Measurements from ENCODE around the gene CTNND2. TPM values are rescaled to one million over a fixed set of nuclear protein-coding genes. Genes with fewer than 3 reads are reported as not detected.

The CTNND2 gene
- total and polyA plus RNA-seq, 4 donors, result 0.05 to 0.50 (median 0.27) TPM

DNA sequence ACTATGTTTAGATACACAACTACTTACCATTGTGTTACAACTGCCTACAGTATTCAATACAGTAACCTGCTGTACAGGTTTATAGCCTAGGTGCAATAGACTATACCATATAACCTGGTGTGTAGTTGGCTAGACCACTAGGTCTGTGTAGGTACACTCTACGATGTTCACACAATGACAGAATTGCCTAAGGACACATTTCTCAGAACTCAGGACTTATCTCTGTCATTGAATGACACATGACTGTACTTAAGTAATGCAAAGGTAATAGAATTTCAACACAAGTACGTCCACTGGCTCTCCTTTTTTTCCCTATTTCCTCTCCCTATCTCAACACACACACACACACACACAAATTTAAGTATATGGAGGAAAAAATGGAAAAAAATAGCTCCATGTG lies 385.6 kb downstream of the CTNND2 start (continued):
- TF ChIP-seq ATF3 (IDR thresholded peaks at IDR 0.05) (no peak), EGR1 (IDR thresholded peaks at IDR 0.05; ENCODE audit: low read depth in 2 of 2) (no peak), JUND (IDR thresholded peaks at IDR 0.05) (no peak)
- TF ChIP-seq, protein P1, sequence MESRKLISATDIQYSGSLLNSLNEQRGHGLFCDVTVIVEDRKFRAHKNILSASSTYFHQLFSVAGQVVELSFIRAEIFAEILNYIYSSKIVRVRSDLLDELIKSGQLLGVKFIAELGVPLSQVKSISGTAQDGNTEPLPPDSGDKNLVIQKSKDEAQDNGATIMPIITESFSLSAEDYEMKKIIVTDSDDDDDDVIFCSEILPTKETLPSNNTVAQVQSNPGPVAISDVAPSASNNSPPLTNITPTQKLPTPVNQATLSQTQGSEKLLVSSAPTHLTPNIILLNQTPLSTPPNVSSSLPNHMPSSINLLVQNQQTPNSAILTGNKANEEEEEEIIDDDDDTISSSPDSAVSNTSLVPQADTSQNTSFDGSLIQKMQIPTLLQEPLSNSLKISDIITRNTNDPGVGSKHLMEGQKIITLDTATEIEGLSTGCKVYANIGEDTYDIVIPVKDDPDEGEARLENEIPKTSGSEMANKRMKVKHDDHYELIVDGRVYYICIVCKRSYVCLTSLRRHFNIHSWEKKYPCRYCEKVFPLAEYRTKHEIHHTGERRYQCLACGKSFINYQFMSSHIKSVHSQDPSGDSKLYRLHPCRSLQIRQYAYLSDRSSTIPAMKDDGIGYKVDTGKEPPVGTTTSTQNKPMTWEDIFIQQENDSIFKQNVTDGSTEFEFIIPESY (IDR thresholded peaks at IDR 0.05), result no peak
- TF ChIP-seq, protein P2, sequence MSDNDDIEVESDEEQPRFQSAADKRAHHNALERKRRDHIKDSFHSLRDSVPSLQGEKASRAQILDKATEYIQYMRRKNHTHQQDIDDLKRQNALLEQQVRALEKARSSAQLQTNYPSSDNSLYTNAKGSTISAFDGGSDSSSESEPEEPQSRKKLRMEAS (IDR thresholded peaks at IDR 0.05), result no peak

- H3K4me3 ChIP-seq (ENCODE audit: low read depth in 1 of 3, low read length in 3 of 3), result no peak overlapping the region
- H3K9ac ChIP-seq (ENCODE audit: low read depth in 1 of 2, low read length in 2 of 2), result no peak overlapping the region
- no peaks in the 10 kb centered on the region for H3K9me3 ChIP-seq (ENCODE audit: control insufficient read depth in 4 of 4, low read length in 3 of 4)
- DNase-seq (ENCODE audit: low spot score), result no peak
- no peak overlapping the region for H3K27ac ChIP-seq (ENCODE audit: low read depth in 1 of 2, low read length in 2 of 2)
- H3K4me1 ChIP-seq (ENCODE audit: control insufficient read depth in 4 of 4, insufficient read depth in 4 of 4, low read length in 3 of 4), result no peaks in the 10 kb centered on the region
- WGBS, result 78% methylated on average over 11 of the region's 11 CpGs
- no peaks in the 10 kb centered on the region for H3K27me3 ChIP-seq (ENCODE audit: control insufficient read depth in 4 of 4, insufficient read depth in 4 of 4, low read length in 3 of 4)
- TF ChIP-seq, protein P1 (IDR thresholded peaks at IDR 0.05), result no peak
- TF ChIP-seq YY1 (IDR thresholded peaks at IDR 0.05) (no peak), FOXA2 (IDR thresholded peaks at IDR 0.05) (no peak), SP1 (IDR thresholded peaks at IDR 0.05) (no peak), REST (IDR thresholded peaks at IDR 0.05) (no peak), HNF4A (conservative IDR thresholded peaks at IDR 0.05) (no peak), JUND (IDR thresholded peaks at IDR 0.05) (no peak), RXRA (IDR thresholded peaks at IDR 0.05) (no peak), TAF1 (conservative IDR thresholded peaks at IDR 0.05) (no peak), NR2F2 (IDR thresholded peaks at IDR 0.05) (no peak), GABPA (IDR thresholded peaks at IDR 0.05 in 1 of 2, conservative IDR thresholded peaks at IDR 0.05 in 1 of 2) (no peak), HNF4G (IDR thresholded peaks at IDR 0.05) (no peak), FOXA1 (IDR thresholded peaks at IDR 0.05) (no peak), ATF3 (IDR thresholded peaks at IDR 0.05) (no peak), RAD21 (IDR thresholded peaks at IDR 0.05) (no peak), EGR1 (IDR thresholded peaks at IDR 0.05; ENCODE audit: low read depth in 2 of 2) (no peak)
- TF ChIP-seq, protein P3, sequence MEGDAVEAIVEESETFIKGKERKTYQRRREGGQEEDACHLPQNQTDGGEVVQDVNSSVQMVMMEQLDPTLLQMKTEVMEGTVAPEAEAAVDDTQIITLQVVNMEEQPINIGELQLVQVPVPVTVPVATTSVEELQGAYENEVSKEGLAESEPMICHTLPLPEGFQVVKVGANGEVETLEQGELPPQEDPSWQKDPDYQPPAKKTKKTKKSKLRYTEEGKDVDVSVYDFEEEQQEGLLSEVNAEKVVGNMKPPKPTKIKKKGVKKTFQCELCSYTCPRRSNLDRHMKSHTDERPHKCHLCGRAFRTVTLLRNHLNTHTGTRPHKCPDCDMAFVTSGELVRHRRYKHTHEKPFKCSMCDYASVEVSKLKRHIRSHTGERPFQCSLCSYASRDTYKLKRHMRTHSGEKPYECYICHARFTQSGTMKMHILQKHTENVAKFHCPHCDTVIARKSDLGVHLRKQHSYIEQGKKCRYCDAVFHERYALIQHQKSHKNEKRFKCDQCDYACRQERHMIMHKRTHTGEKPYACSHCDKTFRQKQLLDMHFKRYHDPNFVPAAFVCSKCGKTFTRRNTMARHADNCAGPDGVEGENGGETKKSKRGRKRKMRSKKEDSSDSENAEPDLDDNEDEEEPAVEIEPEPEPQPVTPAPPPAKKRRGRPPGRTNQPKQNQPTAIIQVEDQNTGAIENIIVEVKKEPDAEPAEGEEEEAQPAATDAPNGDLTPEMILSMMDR (IDR thresholded peaks at IDR 0.05; ENCODE audit: low read depth, low read length, missing input control), result no peak
- TF ChIP-seq, protein P2 (IDR thresholded peaks at IDR 0.05), result no peak
- no peaks in the 10 kb centered on the region for H3K36me3 ChIP-seq (ENCODE audit: control insufficient read depth in 4 of 4, insufficient read depth in 3 of 4, low read depth in 1 of 4, low read length in 3 of 4)
Observed at GRCh38 chr5:11514705-11515432, 389.4 kb downstream of the CTNND2 start.
